ENCODE data around the gene SLC8A2. TPM values are rescaled to one million over a fixed set of nuclear protein-coding genes. Genes with fewer than 3 reads are reported as not detected.

Gene SLC8A2
- total and polyA plus RNA-seq, 10 of the 15 experiments (the other 5 are each of a cell fraction or from before 2014, with no cell fraction given), result not detected

DNA sequence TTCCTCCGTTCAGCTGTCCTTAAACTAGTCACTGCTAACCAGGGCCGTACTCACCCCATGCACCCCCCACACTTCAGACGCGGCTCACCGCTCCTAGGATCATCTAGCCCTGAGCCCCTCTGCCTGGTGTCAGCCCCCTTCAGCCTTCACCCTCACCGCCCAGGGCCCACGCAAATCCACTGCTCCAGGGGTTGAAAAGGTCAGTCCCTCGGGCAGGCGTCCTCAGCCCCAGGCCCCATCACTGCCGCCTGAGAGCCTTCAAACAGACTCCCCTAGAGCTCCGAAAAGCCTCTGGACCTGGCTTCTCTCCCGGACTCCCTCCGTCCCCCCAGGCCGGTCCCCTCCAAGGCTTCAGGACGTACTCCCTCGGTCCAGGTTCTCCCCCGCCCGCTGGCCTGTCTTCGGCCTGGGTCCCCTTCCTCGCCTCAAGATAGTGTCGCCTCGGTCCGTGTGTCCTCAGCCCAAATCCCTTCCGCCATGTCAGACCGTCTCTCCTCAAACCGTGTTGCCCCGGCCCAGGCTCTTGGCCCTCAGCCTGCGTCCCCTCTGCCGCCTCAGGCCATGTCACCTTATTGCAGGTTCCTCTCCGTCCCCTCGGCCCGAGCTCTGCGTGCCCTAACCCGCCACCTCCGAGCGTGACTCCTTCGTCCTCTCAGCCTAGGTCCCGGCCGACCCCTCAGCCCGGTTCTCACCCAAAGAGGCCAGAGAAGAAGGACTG lies 42.6 kb upstream of the SLC8A2 start:
- intact Hi-C loops (cut with micrococcal nuclease; ENCODE audit: unreplicated experiment) (loop anchor here (2.0 to 10.0 kb wide), 4 partner anchors 30 to 230 kb away; partner anchors contain the start of gene KPTN), in situ Hi-C loops (cut with MboI) (no loop called here)
- Histone ChIP-seq H2AFZ (ENCODE audit: control insufficient read depth, low read depth, low read length) (peak overlapping the region; percentile 70), H3K4me1 (ENCODE audit: control insufficient read depth, insufficient read depth, low read length) (peaks cover 39% of the 10 kb centered on the region), H3K4me3 (peak overlapping the region; percentile 84), H3K9me3 (replicated peaks; ENCODE audit: control insufficient read depth, insufficient read depth, low read length) (no peaks in the 10 kb centered on the region; the same call in 2 of the 3 replicates), H3K9ac (ENCODE audit: control insufficient read depth, insufficient read depth, low read length) (peak overlapping the region; percentile 100), H3K27me3 (replicated peaks in 1 of 2; ENCODE audit: control insufficient read depth in 2 of 2, insufficient read depth in 2 of 2, low read length in 1 of 2) (no peaks in the 10 kb centered on the region), H3K79me2 (ENCODE audit: control insufficient read depth, insufficient read depth, low read length) (peaks cover 54% of the 10 kb centered on the region), H4K20me1 (ENCODE audit: control insufficient read depth, insufficient read depth) (no peaks in the 10 kb centered on the region; the same call in 1 of the 2 replicates), H3K27ac (ENCODE audit: control insufficient read depth, insufficient read depth) (peak overlapping the region; percentile 98), H3K36me3 (ENCODE audit: control insufficient read depth in 2 of 2, insufficient read depth in 2 of 2, low read length in 1 of 2) (peaks cover 0 to 4% of the 10 kb centered on the region in 2 experiments; a peak in 2 of 4 replicates), H3K4me2 (ENCODE audit: control insufficient read depth, insufficient read depth) (peak overlapping the region; percentile 60)
- ChIA-PET POLR2A (no interaction called here), RAD21 (ENCODE audit: unreplicated experiment) (interaction anchor here (1.2 kb wide), 1 partner anchor 85 kb away, joined by 3 read pairs; no protein-coding TSS in a partner anchor), CTCF (interaction anchor here (1.5 to 2.2 kb wide), 2 partner anchors 78 to 186 kb away, joined by 3 to 24 read pairs; no protein-coding TSS in a partner anchor), SMC1A (ENCODE audit: uncharacterized antibody, unreplicated experiment) (no interaction called here)
- DNase-seq (ENCODE audit: low read depth, low spot score) (no peak), ATAC-seq (peak; percentile 2; the same call in 2 of the 3 replicates), FAIRE-seq (no peak)
- 9% methylated on average over 38 of the region's 40 CpGs for WGBS (ENCODE audit: insufficient coverage, insufficient replicate concordance, low lambda C conversion rate, missing lambda C conversion rate)
- no peak for TF ChIP-seq ETV6 (conservative IDR thresholded peaks at IDR 0.05 in 1 of 2, IDR thresholded peaks at IDR 0.05 in 1 of 2; ENCODE audit: borderline replicate concordance in 1 of 2, low read depth in 1 of 2)
- TF ChIP-seq ZNF207 (IDR thresholded peaks at IDR 0.05; ENCODE audit: borderline replicate concordance), result peak; percentile 74; the same call in 1 of the 2 replicates
- no TSS peak for BruUV-seq (replicated peaks)

DNA sequence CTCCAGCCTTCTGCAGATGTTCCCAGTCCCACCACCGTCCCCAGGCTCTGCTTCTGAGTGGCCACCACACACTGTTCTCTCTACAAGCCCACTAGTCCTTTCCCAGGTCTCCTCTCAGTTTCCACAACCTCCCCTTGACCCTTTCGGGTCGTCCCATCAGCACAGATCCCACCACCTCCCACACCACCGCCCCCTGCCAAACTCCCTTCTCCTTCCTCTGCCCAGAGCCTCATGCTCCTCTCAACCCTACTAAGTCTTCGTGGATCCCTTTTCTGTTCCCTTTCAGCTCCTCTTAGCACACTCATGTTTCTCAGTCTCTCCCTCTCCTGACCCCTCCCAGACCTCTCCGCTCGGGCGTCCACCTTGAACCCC lies 41.2 kb upstream of the SLC8A2 start:
- peaks cover 30% of the 10 kb centered on the region for H3K4me1 ChIP-seq (ENCODE audit: control insufficient read depth, insufficient read depth, low read length)
- peaks cover 2 to 4% of the 10 kb centered on the region in 2 experiments; a peak in 3 of 4 replicates for H3K36me3 ChIP-seq (ENCODE audit: control insufficient read depth in 2 of 2, insufficient read depth in 2 of 2, low read length in 1 of 2)
- WGBS (ENCODE audit: insufficient coverage, insufficient replicate concordance, low lambda C conversion rate, missing lambda C conversion rate), result 88% methylated on average over 8 of the region's 8 CpGs
- H4K20me1 ChIP-seq (ENCODE audit: control insufficient read depth, insufficient read depth), result no peaks in the 10 kb centered on the region; the same call in 1 of the 2 replicates
- peak overlapping the region; percentile 100 for H3K9ac ChIP-seq (ENCODE audit: control insufficient read depth, insufficient read depth, low read length)
- H3K27me3 ChIP-seq (replicated peaks in 1 of 2; ENCODE audit: control insufficient read depth in 2 of 2, insufficient read depth in 2 of 2, low read length in 1 of 2), result no peaks in the 10 kb centered on the region
- ChIA-PET RAD21 (ENCODE audit: unreplicated experiment) (interaction anchor here (1.2 kb wide), 1 partner anchor 87 kb away, joined by 3 read pairs; no protein-coding TSS in a partner anchor), SMC1A (ENCODE audit: uncharacterized antibody, unreplicated experiment) (interaction anchor here (0.8 to 3.2 kb wide), 5 partner anchors 29 to 302 kb away, joined by 3 to 16 read pairs (median 4); partner anchors contain the start of gene KPTN), POLR2A (interaction anchor here (0.5 to 1.0 kb wide), 5 partner anchors 16 to 415 kb away, joined by 3 to 6 read pairs (median 3); no protein-coding TSS in a partner anchor), CTCF (interaction anchor here (1.1 to 2.2 kb wide), 4 partner anchors 30 to 194 kb away, joined by 3 to 7 read pairs (median 6); no protein-coding TSS in a partner anchor)
- peak overlapping the region; percentile 68 for H3K27ac ChIP-seq (ENCODE audit: control insufficient read depth, insufficient read depth)
- peak in 1 of 2 experiments; percentile 37; a peak in 2 of 4 replicates for TF ChIP-seq IKZF2 (IDR thresholded peaks at IDR 0.05)
- 0 out of 2 replicates have a peak, but pooled peaks have one; percentile 41 for TF ChIP-seq HDGF (IDR thresholded peaks at IDR 0.05)
- TF ChIP-seq, protein P1, sequence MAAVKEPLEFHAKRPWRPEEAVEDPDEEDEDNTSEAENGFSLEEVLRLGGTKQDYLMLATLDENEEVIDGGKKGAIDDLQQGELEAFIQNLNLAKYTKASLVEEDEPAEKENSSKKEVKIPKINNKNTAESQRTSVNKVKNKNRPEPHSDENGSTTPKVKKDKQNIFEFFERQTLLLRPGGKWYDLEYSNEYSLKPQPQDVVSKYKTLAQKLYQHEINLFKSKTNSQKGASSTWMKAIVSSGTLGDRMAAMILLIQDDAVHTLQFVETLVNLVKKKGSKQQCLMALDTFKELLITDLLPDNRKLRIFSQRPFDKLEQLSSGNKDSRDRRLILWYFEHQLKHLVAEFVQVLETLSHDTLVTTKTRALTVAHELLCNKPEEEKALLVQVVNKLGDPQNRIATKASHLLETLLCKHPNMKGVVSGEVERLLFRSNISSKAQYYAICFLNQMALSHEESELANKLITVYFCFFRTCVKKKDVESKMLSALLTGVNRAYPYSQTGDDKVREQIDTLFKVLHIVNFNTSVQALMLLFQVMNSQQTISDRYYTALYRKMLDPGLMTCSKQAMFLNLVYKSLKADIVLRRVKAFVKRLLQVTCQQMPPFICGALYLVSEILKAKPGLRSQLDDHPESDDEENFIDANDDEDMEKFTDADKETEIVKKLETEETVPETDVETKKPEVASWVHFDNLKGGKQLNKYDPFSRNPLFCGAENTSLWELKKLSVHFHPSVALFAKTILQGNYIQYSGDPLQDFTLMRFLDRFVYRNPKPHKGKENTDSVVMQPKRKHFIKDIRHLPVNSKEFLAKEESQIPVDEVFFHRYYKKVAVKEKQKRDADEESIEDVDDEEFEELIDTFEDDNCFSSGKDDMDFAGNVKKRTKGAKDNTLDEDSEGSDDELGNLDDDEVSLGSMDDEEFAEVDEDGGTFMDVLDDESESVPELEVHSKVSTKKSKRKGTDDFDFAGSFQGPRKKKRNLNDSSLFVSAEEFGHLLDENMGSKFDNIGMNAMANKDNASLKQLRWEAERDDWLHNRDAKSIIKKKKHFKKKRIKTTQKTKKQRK (IDR thresholded peaks at IDR 0.05; ENCODE audit: low read depth, low read length), result no peak
- 0 out of 2 replicates have a peak, but pooled peaks have one; percentile 32 for TF ChIP-seq NBN (IDR thresholded peaks at IDR 0.05)
- no peak for ATAC-seq
- no peak for DNase-seq (ENCODE audit: low read depth, low spot score)
- peak overlapping the region; percentile 88 for H3K4me2 ChIP-seq (ENCODE audit: control insufficient read depth, insufficient read depth)
- BruUV-seq (replicated peaks), result no TSS peak
- in situ Hi-C loops (cut with MboI) (no loop called here), intact Hi-C loops (cut with micrococcal nuclease; ENCODE audit: unreplicated experiment) (loop anchor here (10.0 kb wide), 1 partner anchor 228 kb away; no protein-coding TSS in a partner anchor)
- H3K4me3 ChIP-seq, result peak overlapping the region; percentile 66
- H2AFZ ChIP-seq (ENCODE audit: control insufficient read depth, low read depth, low read length), result no peak overlapping the region
- no peak for FAIRE-seq
- no peaks in the 10 kb centered on the region for H3K9me3 ChIP-seq (replicated peaks; ENCODE audit: control insufficient read depth, insufficient read depth, low read length)
- H3K79me2 ChIP-seq (ENCODE audit: control insufficient read depth, insufficient read depth, low read length), result peaks cover 65% of the 10 kb centered on the region
